ENCODE data around the gene INTS4. TPM values are rescaled to one million over a fixed set of nuclear protein-coding genes. Genes with fewer than 3 reads are reported as not detected.

INTS4 gene
- total RNA-seq, 3 donors from 2014 or later (not counting 1 experiment from before 2014, with no cell fraction given): 65.2 to 97.8 (median 67.5) TPM

- DNase-seq (no peak), ATAC-seq (no peak)
- H3K4me1 Mint-ChIP-seq: peaks cover 10 to 12% of the 10 kb centered on the region in 2 donors
- intact Hi-C loops (cut with micrococcal nuclease): no loop called here
- no peak overlapping the region for H3K27ac Mint-ChIP-seq
- H3K36me3 Mint-ChIP-seq: no peaks in the 10 kb centered on the region
- 91% methylated on average over 9 of the region's 9 CpGs for WGBS (ENCODE audit: insufficient coverage)
- no peak for TF ChIP-seq CTCF (IDR thresholded peaks at IDR 0.05)
- H3K4me3 Mint-ChIP-seq: no peak overlapping the region
- no peaks in the 10 kb centered on the region for H3K9me3 Mint-ChIP-seq
- H3K27me3 Mint-ChIP-seq (ENCODE audit: low read depth in 2 of 2): no peaks in the 10 kb centered on the region
- H3K27ac ChIP-seq (ENCODE audit: low read length): no peak overlapping the region
- H3K9me3 ChIP-seq (ENCODE audit: control insufficient read depth, insufficient read depth, low read length): no peaks in the 10 kb centered on the region
- H3K4me1 ChIP-seq (ENCODE audit: control insufficient read depth, insufficient read depth, low read length): peaks cover 15% of the 10 kb centered on the region
- H3K27me3 ChIP-seq (ENCODE audit: control insufficient read depth, insufficient read depth, low read length): no peaks in the 10 kb centered on the region
- no peak overlapping the region for H3K4me3 ChIP-seq (ENCODE audit: low read length)
- H3K36me3 ChIP-seq (ENCODE audit: control insufficient read depth, insufficient read depth, low read length): no peaks in the 10 kb centered on the region
These were observed 43.6 kb upstream of the INTS4 start for GRCh38 chr11:78037825-78038620.

GRCh38 chr11:78037056-78037455 is 42.6 kb upstream of the INTS4 start:
- no peaks in the 10 kb centered on the region for H3K27me3 Mint-ChIP-seq (ENCODE audit: low read depth in 2 of 2)
- intact Hi-C loops (cut with micrococcal nuclease): no loop called here
- Histone ChIP-seq H3K4me1 (ENCODE audit: control insufficient read depth, insufficient read depth, low read length) (peaks cover 15% of the 10 kb centered on the region), H3K9me3 (ENCODE audit: control insufficient read depth, insufficient read depth, low read length) (no peaks in the 10 kb centered on the region), H3K36me3 (ENCODE audit: control insufficient read depth, insufficient read depth, low read length) (no peaks in the 10 kb centered on the region), H3K27ac (ENCODE audit: low read length) (no peak overlapping the region), H3K4me3 (ENCODE audit: low read length) (no peak overlapping the region), H3K27me3 (ENCODE audit: control insufficient read depth, insufficient read depth, low read length) (no peaks in the 10 kb centered on the region)
- TF ChIP-seq CTCF (IDR thresholded peaks at IDR 0.05): no peak
- ATAC-seq (no peak), DNase-seq (no peak)
- H3K27ac Mint-ChIP-seq: no peak overlapping the region
- H3K36me3 Mint-ChIP-seq: no peaks in the 10 kb centered on the region
- WGBS (ENCODE audit: insufficient coverage): 76% methylated on average over 3 of the region's 3 CpGs
- no peak overlapping the region for H3K4me3 Mint-ChIP-seq
- peaks cover 10 to 12% of the 10 kb centered on the region in 2 donors for H3K4me1 Mint-ChIP-seq
- H3K9me3 Mint-ChIP-seq: no peaks in the 10 kb centered on the region

- Mint-ChIP-seq H3K27ac (no peak overlapping the region), H3K27me3 (ENCODE audit: low read depth in 2 of 2) (no peaks in the 10 kb centered on the region), H3K36me3 (no peaks in the 10 kb centered on the region), H3K4me1 (peaks cover 10 to 12% of the 10 kb centered on the region in 2 donors), H3K9me3 (no peaks in the 10 kb centered on the region), H3K4me3 (no peak overlapping the region)
- Histone ChIP-seq H3K27ac (ENCODE audit: low read length) (no peak overlapping the region), H3K36me3 (ENCODE audit: control insufficient read depth, insufficient read depth, low read length) (no peaks in the 10 kb centered on the region), H3K4me3 (ENCODE audit: low read length) (no peak overlapping the region), H3K9me3 (ENCODE audit: control insufficient read depth, insufficient read depth, low read length) (no peaks in the 10 kb centered on the region), H3K4me1 (ENCODE audit: control insufficient read depth, insufficient read depth, low read length) (peaks cover 15% of the 10 kb centered on the region), H3K27me3 (ENCODE audit: control insufficient read depth, insufficient read depth, low read length) (no peaks in the 10 kb centered on the region)
- no peak for TF ChIP-seq CTCF (IDR thresholded peaks at IDR 0.05)
- intact Hi-C loops (cut with micrococcal nuclease): no loop called here
- ATAC-seq: no peak
- WGBS (ENCODE audit: insufficient coverage): 96% methylated on average over 2 of the region's 3 CpGs
- DNase-seq: no peak
These were observed 41.8 kb upstream of the INTS4 start for GRCh38 chr11:78036313-78036712.

GRCh38 chr11:78034623-78035022 is 40.2 kb upstream of the INTS4 start:
- Histone ChIP-seq H3K27ac (ENCODE audit: low read length) (no peak overlapping the region), H3K9me3 (ENCODE audit: control insufficient read depth, insufficient read depth, low read length) (no peaks in the 10 kb centered on the region), H3K4me1 (ENCODE audit: control insufficient read depth, insufficient read depth, low read length) (peaks cover 6% of the 10 kb centered on the region), H3K27me3 (ENCODE audit: control insufficient read depth, insufficient read depth, low read length) (no peaks in the 10 kb centered on the region), H3K4me3 (ENCODE audit: low read length) (no peak overlapping the region), H3K36me3 (ENCODE audit: control insufficient read depth, insufficient read depth, low read length) (no peaks in the 10 kb centered on the region)
- H3K9me3 Mint-ChIP-seq: no peaks in the 10 kb centered on the region
- 84% methylated on average over 10 of the region's 10 CpGs for WGBS (ENCODE audit: insufficient coverage)
- TF ChIP-seq CTCF (IDR thresholded peaks at IDR 0.05): no peak
- DNase-seq (no peak), ATAC-seq (no peak)
- H3K27me3 Mint-ChIP-seq (ENCODE audit: low read depth in 2 of 2): no peaks in the 10 kb centered on the region
- H3K36me3 Mint-ChIP-seq: no peaks in the 10 kb centered on the region
- no peak overlapping the region for H3K27ac Mint-ChIP-seq
- no peak overlapping the region for H3K4me3 Mint-ChIP-seq
- intact Hi-C loops (cut with micrococcal nuclease): no loop called here
- H3K4me1 Mint-ChIP-seq: peaks cover 1 to 2% of the 10 kb centered on the region in 2 donors

Data from natural killer cell (primary cell).